GM18502 (cell line): Measurements from ENCODE around the gene MT1M.
"Not testable (repeated sequence)": the region's sequence is repeated elsewhere in the genome, so short reads cannot be mapped to it uniquely, and the experiment has no call there.

Experiments used
- ATAC-seq: cut with Tn5 transposase; IDR thresholded peaks from one replicate; pipeline ENCODE4 v1.9.1; 2021; ENCODE audit warnings: mild to moderate bottlenecking; ENCODE audit not compliant: unreplicated experiment, poor library complexity

Gene MT1M

GRCh38 chr16:56632156-56632847, at the start of gene MT1M:
MT1M (plus strand) TSS chr16:56632659; CDS start chr16:56632732, 73 bp downstream.
- ATAC-seq = no peak

GRCh38 chr16:56582911-56583310, 49.5 kb upstream of the MT1M start:
- ATAC-seq = not testable (repeated sequence)

- ATAC-seq = no peak
Observed at GRCh38 chr16:56583351-56584168, 48.9 kb upstream of the MT1M start.

GRCh38 chr16:56584276-56584675, 48.2 kb upstream of the MT1M start:
- no peak for ATAC-seq

GRCh38 chr16:56588781-56589140, 43.7 kb upstream of the MT1M start:
- ATAC-seq = no peak

GRCh38 chr16:56589141-56590039, 43.1 kb upstream of the MT1M start, which contains the start of gene MT3:
MT3 (plus strand) TSS chr16:56589528; CDS start chr16:56589591, 63 bp downstream.
- ATAC-seq = no peak

GRCh38 chr16:56591377-56592060, 40.9 kb upstream of the MT1M start:
- no peak for ATAC-seq

GRCh38 chr16:56593573-56594291, 38.7 kb upstream of the MT1M start:
- ATAC-seq = no peak

GRCh38 chr16:56594292-56594619, 38.2 kb upstream of the MT1M start:
- ATAC-seq = no peak

- no peak for ATAC-seq
Observed at GRCh38 chr16:56600398-56600999, 32.0 kb upstream of the MT1M start.

GRCh38 chr16:56601325-56601724, 31.1 kb upstream of the MT1M start:
- no peak for ATAC-seq

GRCh38 chr16:56603589-56603988, 28.9 kb upstream of the MT1M start:
- ATAC-seq = no peak

- ATAC-seq = no peak
Observed at GRCh38 chr16:56604966-56605365, 27.5 kb upstream of the MT1M start.

- no peak for ATAC-seq
Observed at GRCh38 chr16:56605475-56605874, 27.0 kb upstream of the MT1M start.

GRCh38 chr16:56606071-56606475, 26.4 kb upstream of the MT1M start:
- no peak for ATAC-seq

GRCh38 chr16:56606476-56607108, 25.9 kb upstream of the MT1M start:
- ATAC-seq = no peak

- no peak for ATAC-seq
Observed at GRCh38 chr16:56607109-56607618, 25.3 kb upstream of the MT1M start.

GRCh38 chr16:56607675-56608042, 24.8 kb upstream of the MT1M start:
- ATAC-seq = no peak
